HEK293 (cell line): ENCODE measurements around the gene SSH3.

Experiments
- CTCF ChIA-PET: fragments of 350-600 bp; formaldehyde crosslinking; extraction: SDS; loops from one replicate; lab custom pipeline; 2021; ENCODE audit warnings: antibody characterized with exemption; lab: Yijun Ruan, JAX
- POLR2A ChIA-PET: fragments of 300-600 bp; formaldehyde crosslinking; extraction: SDS; loops from one replicate; lab custom pipeline; 2020; ENCODE audit warnings: antibody characterized with exemption, inconsistent platforms; lab: Yijun Ruan, JAX
- H3K27ac ChIP-seq: fragments of 200-500 bp; sonication (Bioruptor generic); 2 replicates; pipeline ENCODE4 v1.5.1; 2014; ENCODE audit warnings: low read depth, low read length, control low read depth, inconsistent platforms; ENCODE audit errors: extremely low read depth
- H3K36me3 ChIP-seq, 2 experiments: fragments of 200-500 bp in 1 of 2; sonication (Bioruptor generic) in 1 of 2; 1 replicate in 1 of 2; 2 replicates in 1 of 2; pipeline ENCODE4 v1.5.1; 2014 to 2017; ENCODE audit warnings: inconsistent platforms in 2 of 2, low read length in 2 of 2; ENCODE audit not compliant: control insufficient read depth in 2 of 2, insufficient read depth in 1 of 2
- H3K4me1 ChIP-seq: fragments of 200-500 bp; sonication (Bioruptor generic); 2 replicates; pipeline ENCODE4 v1.5.1; 2014; ENCODE audit warnings: mild to moderate bottlenecking, low read length, inconsistent platforms; ENCODE audit not compliant: control insufficient read depth, insufficient read depth
- H3K4me3 ChIP-seq: 2 replicates; pipeline ENCODE4 v1.5.1; 2011; ENCODE audit warnings: low read depth, mild to moderate bottlenecking, control low read depth, low read length, moderate library complexity
- H3K9me3 ChIP-seq: fragments of 200-500 bp; sonication (Bioruptor generic); 2 replicates; pipeline ENCODE4 v1.5.1; 2014; ENCODE audit warnings: low read depth, low read length, inconsistent platforms; ENCODE audit not compliant: control insufficient read depth, insufficient read depth
- EGR2 ChIP-seq: fragments of 450-650 bp; formaldehyde crosslinking; IDR thresholded peaks from 2 replicates; pipeline ENCODE4 v1.5.1; 2016; ENCODE audit warnings: low read depth, missing biosample characterization, missing genetic modification characterization
- GLI2 ChIP-seq: fragments of 450-650 bp; formaldehyde crosslinking; IDR thresholded peaks from 2 replicates; pipeline ENCODE4; 2017; ENCODE audit warnings: missing biosample characterization, missing genetic modification characterization, low read depth, borderline replicate concordance
- GLIS1 ChIP-seq: fragments of 450-650 bp; formaldehyde crosslinking; IDR thresholded peaks from 2 replicates; pipeline ENCODE4 v1.5.1; 2016; ENCODE audit warnings: missing biosample characterization, missing genetic modification characterization
- GLIS2 ChIP-seq: fragments of 450-650 bp; formaldehyde crosslinking; IDR thresholded peaks from 2 replicates; pipeline ENCODE4 v1.5.1; 2016; ENCODE audit warnings: missing biosample characterization, missing genetic modification characterization
- KLF1 ChIP-seq: fragments of 450-650 bp; formaldehyde crosslinking; IDR thresholded peaks from 2 replicates; pipeline ENCODE4 v1.5.1; 2016; ENCODE audit warnings: missing biosample characterization, missing genetic modification characterization
- SETDB1 ChIP-seq: IDR thresholded peaks from one replicate; pipeline ENCODE4 v1.6.1; 2017; ENCODE audit warnings: mild to moderate bottlenecking, low read length, moderate library complexity, mixed read lengths; ENCODE audit not compliant: insufficient read length
- SP2 ChIP-seq: fragments of 450-650 bp; formaldehyde crosslinking; IDR thresholded peaks from 2 replicates; pipeline ENCODE4 v1.5.1; 2016; ENCODE audit warnings: missing biosample characterization, missing genetic modification characterization
- SP7 ChIP-seq: fragments of 450-650 bp; formaldehyde crosslinking; IDR thresholded peaks from 2 replicates; pipeline ENCODE4 v1.5.1; 2016; ENCODE audit warnings: missing biosample characterization, missing genetic modification characterization
- ZBTB21 ChIP-seq: fragments of 450-650 bp; formaldehyde crosslinking; IDR thresholded peaks from 2 replicates; pipeline ENCODE4 v1.5.1; 2017; ENCODE audit warnings: missing biosample characterization, missing genetic modification characterization
- ZBTB48 ChIP-seq: fragments of 450-650 bp; formaldehyde crosslinking; IDR thresholded peaks from 2 replicates; pipeline ENCODE4 v1.5.1; 2016; ENCODE audit warnings: missing biosample characterization, missing genetic modification characterization
- ZNF114 ChIP-seq: fragments of 450-650 bp; formaldehyde crosslinking; IDR thresholded peaks from 2 replicates; pipeline ENCODE4 v1.5.0; 2017; ENCODE audit warnings: missing biosample characterization, missing genetic modification characterization
- ZNF133 ChIP-seq: fragments of 450-650 bp; formaldehyde crosslinking; IDR thresholded peaks from 2 replicates; pipeline ENCODE4 v1.5.1; 2016; ENCODE audit warnings: missing biosample characterization, missing genetic modification characterization
- ZNF19 ChIP-seq: fragments of 450-650 bp; formaldehyde crosslinking; IDR thresholded peaks from 2 replicates; pipeline ENCODE4; 2016; ENCODE audit warnings: missing biosample characterization, missing genetic modification characterization, low read depth
- ZNF211 ChIP-seq: fragments of 450-650 bp; formaldehyde crosslinking; IDR thresholded peaks from 2 replicates; pipeline ENCODE4 v1.5.1; 2016; ENCODE audit warnings: low read depth, missing biosample characterization, missing genetic modification characterization
- ZNF37A ChIP-seq: fragments of 450-650 bp; IDR thresholded peaks from 2 replicates; pipeline ENCODE4 v1.5.1; 2018; ENCODE audit warnings: missing biosample characterization, missing genetic modification characterization
- ZNF629 ChIP-seq: fragments of 450-650 bp; formaldehyde crosslinking; IDR thresholded peaks from 2 replicates; pipeline ENCODE4 v1.5.1; 2017; ENCODE audit warnings: missing biosample characterization, missing genetic modification characterization
- ZNF654 ChIP-seq: fragments of 450-650 bp; formaldehyde crosslinking; IDR thresholded peaks from 2 replicates; pipeline ENCODE4 v1.5.1; 2016; ENCODE audit warnings: low read depth, missing biosample characterization, missing genetic modification characterization
- ZNF830 ChIP-seq: fragments of 450-650 bp; IDR thresholded peaks from 2 replicates; pipeline ENCODE4 v1.5.0; 2018; ENCODE audit warnings: missing biosample characterization, missing genetic modification characterization, low read depth, mild to moderate bottlenecking, moderate library complexity
- TF ChIP-seq, protein P1 (sequence below): fragments of 450-650 bp; formaldehyde crosslinking; IDR thresholded peaks from 2 replicates; pipeline ENCODE4 v1.5.1; 2016; ENCODE audit warnings: missing biosample characterization, missing genetic modification characterization
- TF ChIP-seq, protein P2 (sequence below): fragments of 450-650 bp; formaldehyde crosslinking; IDR thresholded peaks from 2 replicates; pipeline ENCODE4 v1.5.1; 2017; ENCODE audit warnings: missing biosample characterization, missing genetic modification characterization
- TF ChIP-seq, protein P3 (sequence below): fragments of 450-650 bp; formaldehyde crosslinking; IDR thresholded peaks from 2 replicates; pipeline ENCODE4 v1.5.1; 2016; ENCODE audit warnings: missing biosample characterization, missing genetic modification characterization
- TF ChIP-seq, protein P4 (sequence below): fragments of 450-650 bp; formaldehyde crosslinking; IDR thresholded peaks from 2 replicates; pipeline ENCODE4 v1.5.1; 2016; ENCODE audit warnings: missing biosample characterization, missing genetic modification characterization
- TF ChIP-seq, protein P5 (sequence below): fragments of 450-650 bp; formaldehyde crosslinking; IDR thresholded peaks from 2 replicates; pipeline ENCODE4 v1.5.1; 2016; ENCODE audit warnings: missing biosample characterization, missing genetic modification characterization

Gene SSH3

DNA sequence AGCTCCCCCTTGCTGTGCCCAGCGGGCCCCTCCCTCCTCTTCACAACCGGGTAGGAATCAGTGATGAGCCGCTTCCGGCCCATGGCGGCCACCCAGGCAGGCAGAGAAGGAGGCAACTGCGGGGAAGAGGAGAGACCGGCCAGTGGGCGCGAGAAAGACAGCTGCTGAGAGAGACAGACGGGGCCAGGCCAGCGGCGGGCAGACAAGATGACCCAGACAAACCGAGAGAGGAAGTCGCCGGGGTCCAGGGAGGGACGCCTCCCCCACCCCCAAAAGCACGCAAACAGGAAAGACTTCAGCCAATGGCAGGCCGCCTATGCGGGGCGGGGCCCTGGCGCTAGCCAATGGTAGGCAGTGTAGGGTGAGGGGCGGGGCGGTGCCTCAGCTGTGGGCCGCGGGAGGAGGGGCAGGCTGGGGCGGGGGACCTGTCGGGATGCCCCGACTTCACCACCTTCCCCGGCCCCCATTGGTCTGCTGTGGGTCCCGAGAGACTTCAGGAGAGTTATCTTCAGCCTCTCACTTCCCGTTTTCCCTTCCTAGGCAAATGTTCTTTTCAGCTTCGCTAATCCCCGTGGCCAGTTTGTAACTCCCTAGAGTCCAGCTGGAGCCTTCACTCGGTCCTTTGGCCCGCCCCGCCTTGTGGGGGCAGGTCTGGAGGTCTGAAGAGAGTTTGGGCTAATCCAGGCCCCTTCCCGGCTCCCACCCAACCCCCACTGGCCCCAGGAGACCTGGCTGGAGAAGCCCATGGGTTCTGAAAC is 50.2 kb downstream of the SSH3 start, which contains the start of gene POLD4 (continued):
- TF ChIP-seq, protein P1, sequence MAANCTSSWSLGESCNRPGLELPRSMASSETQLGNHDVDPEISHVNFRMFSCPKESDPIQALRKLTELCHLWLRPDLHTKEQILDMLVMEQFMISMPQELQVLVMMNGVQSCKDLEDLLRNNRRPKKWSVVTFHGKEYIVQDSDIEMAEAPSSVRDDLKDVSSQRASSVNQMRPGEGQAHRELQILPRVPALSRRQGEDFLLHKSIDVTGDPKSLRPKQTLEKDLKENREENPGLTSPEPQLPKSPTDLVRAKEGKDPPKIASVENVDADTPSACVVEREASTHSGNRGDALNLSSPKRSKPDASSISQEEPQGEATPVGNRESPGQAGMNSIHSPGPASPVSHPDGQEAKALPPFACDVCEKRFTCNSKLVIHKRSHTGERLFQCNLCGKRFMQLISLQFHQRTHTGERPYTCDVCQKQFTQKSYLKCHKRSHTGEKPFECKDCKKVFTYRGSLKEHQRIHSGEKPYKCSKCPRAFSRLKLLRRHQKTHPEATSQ, result no peak
- TF ChIP-seq ZNF133 (no peak), ZNF19 (tag by site-specific recombination) (no peak), ZNF37A (tag by site-specific recombination) (no peak), ZNF629 (tag by site-specific recombination) (no peak), ZBTB48 (tag by site-specific recombination) (no peak), GLI2 (no peak), ZNF654 (no peak), EGR2 (tag by site-specific recombination) (peak; percentile 12; the same call in 1 of the 2 replicates)
- TF ChIP-seq, protein P2, sequence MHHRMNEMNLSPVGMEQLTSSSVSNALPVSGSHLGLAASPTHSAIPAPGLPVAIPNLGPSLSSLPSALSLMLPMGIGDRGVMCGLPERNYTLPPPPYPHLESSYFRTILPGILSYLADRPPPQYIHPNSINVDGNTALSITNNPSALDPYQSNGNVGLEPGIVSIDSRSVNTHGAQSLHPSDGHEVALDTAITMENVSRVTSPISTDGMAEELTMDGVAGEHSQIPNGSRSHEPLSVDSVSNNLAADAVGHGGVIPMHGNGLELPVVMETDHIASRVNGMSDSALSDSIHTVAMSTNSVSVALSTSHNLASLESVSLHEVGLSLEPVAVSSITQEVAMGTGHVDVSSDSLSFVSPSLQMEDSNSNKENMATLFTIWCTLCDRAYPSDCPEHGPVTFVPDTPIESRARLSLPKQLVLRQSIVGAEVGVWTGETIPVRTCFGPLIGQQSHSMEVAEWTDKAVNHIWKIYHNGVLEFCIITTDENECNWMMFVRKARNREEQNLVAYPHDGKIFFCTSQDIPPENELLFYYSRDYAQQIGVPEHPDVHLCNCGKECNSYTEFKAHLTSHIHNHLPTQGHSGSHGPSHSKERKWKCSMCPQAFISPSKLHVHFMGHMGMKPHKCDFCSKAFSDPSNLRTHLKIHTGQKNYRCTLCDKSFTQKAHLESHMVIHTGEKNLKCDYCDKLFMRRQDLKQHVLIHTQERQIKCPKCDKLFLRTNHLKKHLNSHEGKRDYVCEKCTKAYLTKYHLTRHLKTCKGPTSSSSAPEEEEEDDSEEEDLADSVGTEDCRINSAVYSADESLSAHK, result no peak
- TF ChIP-seq, protein P3, sequence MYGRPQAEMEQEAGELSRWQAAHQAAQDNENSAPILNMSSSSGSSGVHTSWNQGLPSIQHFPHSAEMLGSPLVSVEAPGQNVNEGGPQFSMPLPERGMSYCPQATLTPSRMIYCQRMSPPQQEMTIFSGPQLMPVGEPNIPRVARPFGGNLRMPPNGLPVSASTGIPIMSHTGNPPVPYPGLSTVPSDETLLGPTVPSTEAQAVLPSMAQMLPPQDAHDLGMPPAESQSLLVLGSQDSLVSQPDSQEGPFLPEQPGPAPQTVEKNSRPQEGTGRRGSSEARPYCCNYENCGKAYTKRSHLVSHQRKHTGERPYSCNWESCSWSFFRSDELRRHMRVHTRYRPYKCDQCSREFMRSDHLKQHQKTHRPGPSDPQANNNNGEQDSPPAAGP (tag by site-specific recombination), result peak; percentile 55; the same call in 1 of the 2 replicates
- TF ChIP-seq, protein P4, sequence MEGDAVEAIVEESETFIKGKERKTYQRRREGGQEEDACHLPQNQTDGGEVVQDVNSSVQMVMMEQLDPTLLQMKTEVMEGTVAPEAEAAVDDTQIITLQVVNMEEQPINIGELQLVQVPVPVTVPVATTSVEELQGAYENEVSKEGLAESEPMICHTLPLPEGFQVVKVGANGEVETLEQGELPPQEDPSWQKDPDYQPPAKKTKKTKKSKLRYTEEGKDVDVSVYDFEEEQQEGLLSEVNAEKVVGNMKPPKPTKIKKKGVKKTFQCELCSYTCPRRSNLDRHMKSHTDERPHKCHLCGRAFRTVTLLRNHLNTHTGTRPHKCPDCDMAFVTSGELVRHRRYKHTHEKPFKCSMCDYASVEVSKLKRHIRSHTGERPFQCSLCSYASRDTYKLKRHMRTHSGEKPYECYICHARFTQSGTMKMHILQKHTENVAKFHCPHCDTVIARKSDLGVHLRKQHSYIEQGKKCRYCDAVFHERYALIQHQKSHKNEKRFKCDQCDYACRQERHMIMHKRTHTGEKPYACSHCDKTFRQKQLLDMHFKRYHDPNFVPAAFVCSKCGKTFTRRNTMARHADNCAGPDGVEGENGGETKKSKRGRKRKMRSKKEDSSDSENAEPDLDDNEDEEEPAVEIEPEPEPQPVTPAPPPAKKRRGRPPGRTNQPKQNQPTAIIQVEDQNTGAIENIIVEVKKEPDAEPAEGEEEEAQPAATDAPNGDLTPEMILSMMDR (tag by site-specific recombination), result no peak

DNA sequence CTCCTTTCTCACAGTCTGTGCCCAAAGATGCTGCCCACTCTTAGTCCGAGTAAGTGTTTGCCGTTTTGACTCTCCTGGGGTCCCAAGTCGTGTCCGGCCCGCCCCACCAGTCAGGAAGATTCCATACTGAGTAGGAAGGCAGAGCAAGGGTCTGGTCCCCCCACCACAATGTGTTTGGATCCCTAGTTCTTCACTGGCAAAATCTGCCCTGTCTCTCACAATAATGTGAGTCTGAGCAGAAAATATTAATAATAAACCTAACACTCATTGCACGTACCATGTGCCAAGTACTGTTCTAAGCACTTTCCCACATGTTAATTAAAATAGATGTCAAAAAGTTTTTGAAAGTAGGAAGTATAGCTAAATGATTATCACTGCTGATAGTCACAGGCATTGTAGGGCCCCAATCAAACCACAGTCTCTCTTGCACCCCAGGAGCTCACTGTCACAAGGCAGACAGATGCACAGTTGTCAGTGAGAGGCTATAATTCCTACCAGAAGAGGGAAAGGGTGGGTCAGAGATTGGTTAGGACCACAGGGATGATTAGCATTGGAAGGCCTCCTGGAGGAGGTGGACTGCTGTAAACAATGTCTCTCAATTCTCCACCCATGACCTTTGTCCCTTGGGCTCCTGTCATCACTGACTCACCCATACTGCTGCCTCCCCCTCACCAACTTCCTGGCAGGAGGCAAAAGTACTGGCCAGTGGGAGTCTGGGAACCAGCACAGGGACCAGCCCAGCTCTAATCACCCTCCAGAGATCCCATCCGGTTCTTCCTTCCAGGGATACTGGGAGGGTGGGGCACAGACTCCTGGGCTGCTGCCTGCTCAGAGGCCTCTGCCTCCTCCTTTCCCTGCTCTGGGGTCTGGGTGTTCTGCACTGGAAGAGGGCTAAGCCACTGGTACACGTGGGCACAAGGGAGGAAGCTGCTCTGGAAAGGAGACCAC is 51.0 kb downstream of the SSH3 start:
- Histone ChIP-seq H3K27ac (peak overlapping the region; percentile 35; the same call in 1 of the 2 replicates), H3K4me3 (peak overlapping the region; percentile 72), H3K4me1 (no peaks in the 10 kb centered on the region), H3K36me3 (no peaks in the 10 kb centered on the region), H3K9me3 (no peaks in the 10 kb centered on the region)
- ChIA-PET CTCF (interaction anchor here (0.6 to 30.4 kb wide), 10 partner anchors 8 to 1343 kb away, joined by 3 to 898 read pairs (median 4); partner anchors contain the start of genes CLCF1, PPP1CA and RAD9A), POLR2A (interaction anchor here (0.5 to 4.2 kb wide), 16 partner anchors 11 to 1643 kb away, joined by 3 to 30 read pairs (median 5); partner anchors contain the start of genes CLCF1 and RAD9A)
- TF ChIP-seq, protein P3 (tag by site-specific recombination), result peak; percentile 59
- TF ChIP-seq EGR2 (tag by site-specific recombination), result peak; percentile 65
- no peak for TF ChIP-seq ZNF114 (tag by site-specific recombination)
- peak; percentile 79 for TF ChIP-seq KLF1 (tag by site-specific recombination)
- peak; percentile 60 for TF ChIP-seq SP2
- TF ChIP-seq ZNF830 (tag by site-specific recombination), result no peak
- no peak for TF ChIP-seq SETDB1
- TF ChIP-seq ZNF629 (tag by site-specific recombination), result peak; percentile 80
- 0 out of 2 replicates have a peak, but pooled peaks have one; percentile 32 for TF ChIP-seq ZBTB21 (tag by site-specific recombination)
- TF ChIP-seq, protein P5, sequence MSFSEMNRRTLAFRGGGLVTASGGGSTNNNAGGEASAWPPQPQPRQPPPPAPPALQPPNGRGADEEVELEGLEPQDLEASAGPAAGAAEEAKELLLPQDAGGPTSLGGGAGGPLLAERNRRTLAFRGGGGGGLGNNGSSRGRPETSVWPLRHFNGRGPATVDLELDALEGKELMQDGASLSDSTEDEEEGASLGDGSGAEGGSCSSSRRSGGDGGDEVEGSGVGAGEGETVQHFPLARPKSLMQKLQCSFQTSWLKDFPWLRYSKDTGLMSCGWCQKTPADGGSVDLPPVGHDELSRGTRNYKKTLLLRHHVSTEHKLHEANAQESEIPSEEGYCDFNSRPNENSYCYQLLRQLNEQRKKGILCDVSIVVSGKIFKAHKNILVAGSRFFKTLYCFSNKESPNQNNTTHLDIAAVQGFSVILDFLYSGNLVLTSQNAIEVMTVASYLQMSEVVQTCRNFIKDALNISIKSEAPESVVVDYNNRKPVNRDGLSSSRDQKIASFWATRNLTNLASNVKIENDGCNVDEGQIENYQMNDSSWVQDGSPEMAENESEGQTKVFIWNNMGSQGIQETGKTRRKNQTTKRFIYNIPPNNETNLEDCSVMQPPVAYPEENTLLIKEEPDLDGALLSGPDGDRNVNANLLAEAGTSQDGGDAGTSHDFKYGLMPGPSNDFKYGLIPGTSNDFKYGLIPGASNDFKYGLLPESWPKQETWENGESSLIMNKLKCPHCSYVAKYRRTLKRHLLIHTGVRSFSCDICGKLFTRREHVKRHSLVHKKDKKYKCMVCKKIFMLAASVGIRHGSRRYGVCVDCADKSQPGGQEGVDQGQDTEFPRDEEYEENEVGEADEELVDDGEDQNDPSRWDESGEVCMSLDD (tag by site-specific recombination), result no peak
- no peak for TF ChIP-seq ZNF211 (tag by site-specific recombination)
- peak; percentile 49; the same call in 1 of the 2 replicates for TF ChIP-seq SP7
- peak; percentile 19 for TF ChIP-seq GLIS2 (tag by site-specific recombination)
- TF ChIP-seq GLIS1 (tag by site-specific recombination), result peak; percentile 86
